Fibroblast of pulmonary artery (primary cell): Measurements from ENCODE around the gene TNFSF9.

Experiments used
- DNase-seq: peaks from one replicate; pipeline ENCODE4 v3.0.0-alpha.2; 2010; ENCODE audit warnings: low read depth
- H3K4me3 ChIP-seq: replicated peaks from 2 replicates; pipeline ENCODE4 v1.5.1; 2011; ENCODE audit warnings: low read depth, mild to moderate bottlenecking, control low read depth, low read length, moderate library complexity
- CTCF ChIP-seq: IDR thresholded peaks from 2 replicates; pipeline ENCODE4 v1.5.1; 2011; ENCODE audit warnings: mild to moderate bottlenecking, control low read depth, low read length, inconsistent platforms; ENCODE audit errors: missing control alignments

TNFSF9 gene

GRCh38 chr19:6489278-6490061, 41.4 kb upstream of the TNFSF9 start:
- no peak overlapping the region for H3K4me3 ChIP-seq
- DNase-seq, result no peak
- no peak for TF ChIP-seq CTCF

GRCh38 chr19:6490134-6490533, 40.7 kb upstream of the TNFSF9 start:
- no peak for DNase-seq
- H3K4me3 ChIP-seq, result no peak overlapping the region
- no peak for TF ChIP-seq CTCF

- no peak for DNase-seq
- H3K4me3 ChIP-seq, result no peak overlapping the region
- no peak for TF ChIP-seq CTCF
These were observed 38.8 kb upstream of the TNFSF9 start for GRCh38 chr19:6491802-6492592.

GRCh38 chr19:6494438-6495036, 36.3 kb upstream of the TNFSF9 start:
- no peak for TF ChIP-seq CTCF
- no peak overlapping the region for H3K4me3 ChIP-seq
- DNase-seq, result no peak

- DNase-seq, result no peak
- TF ChIP-seq CTCF, result no peak
- H3K4me3 ChIP-seq, result no peak overlapping the region
These were observed 34.9 kb upstream of the TNFSF9 start for GRCh38 chr19:6495947-6496346.

- DNase-seq, result no peak
- TF ChIP-seq CTCF, result no peak
- H3K4me3 ChIP-seq, result no peak overlapping the region
These were observed 32.4 kb upstream of the TNFSF9 start for GRCh38 chr19:6498294-6499036.
